ENCODE measurements around the gene MAPK1.
A peak's percentile ranks its signal among the peaks of the same experiment; 100 is the strongest.
"Not testable (repeated sequence)": the region's sequence is repeated elsewhere in the genome, so short reads cannot be mapped to it uniquely, and the experiment has no call there.

The MAPK1 gene

DNA sequence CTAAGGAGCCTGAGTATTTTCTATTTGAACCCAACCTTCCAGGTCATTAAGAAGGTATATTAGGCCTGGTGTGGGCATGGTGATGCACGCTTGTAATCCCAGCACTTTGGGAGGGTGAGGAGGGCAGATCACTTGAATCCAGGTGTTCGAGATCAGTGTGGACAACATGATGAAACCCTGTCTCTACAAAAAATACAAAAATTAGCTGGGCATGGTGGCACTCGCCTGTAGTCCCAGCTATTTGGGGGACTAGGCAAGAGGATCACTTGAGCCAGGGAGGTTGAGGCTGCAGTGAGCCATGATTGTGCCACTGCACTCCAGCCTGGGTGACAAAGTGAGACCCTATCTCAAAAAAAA is 50.0 kb downstream of the MAPK1 start:
- DNase-seq = not testable (repeated sequence)

DNA sequence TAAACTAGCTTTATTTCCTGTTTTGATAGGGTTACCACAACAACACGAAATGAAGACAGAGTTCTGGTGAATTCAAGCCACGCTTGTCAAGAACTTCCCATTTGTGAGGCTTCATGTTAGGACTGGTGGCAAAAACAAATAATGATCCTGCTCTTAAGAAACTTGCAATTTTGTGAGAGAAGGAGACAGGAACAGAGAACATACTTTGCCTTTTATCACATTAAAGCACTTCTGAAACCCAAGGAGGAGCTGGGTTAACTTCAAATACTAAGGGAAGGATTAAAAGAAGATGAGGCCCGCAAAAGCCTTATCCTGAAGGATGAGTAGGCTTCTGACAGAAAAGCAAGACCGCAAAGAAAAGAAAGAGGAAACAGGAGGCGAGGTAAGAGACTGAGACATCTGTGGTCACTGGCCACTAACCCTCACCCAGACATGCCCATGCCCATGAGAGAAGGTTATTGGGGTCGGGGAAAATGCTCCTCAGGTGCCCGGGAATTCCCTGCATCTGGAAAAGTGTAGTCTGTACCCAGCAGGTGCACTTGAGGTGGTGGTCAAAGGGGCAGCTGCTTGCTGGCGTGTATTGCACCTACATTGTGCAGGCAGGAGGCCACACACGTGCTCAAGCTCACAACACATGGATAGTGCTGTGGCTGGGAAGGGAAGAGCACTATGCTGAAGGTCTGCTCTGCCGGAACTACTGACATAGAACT is 50.5 kb downstream of the MAPK1 start:
- peak in 1 of 2 donors; percentile 23 for DNase-seq

DNA sequence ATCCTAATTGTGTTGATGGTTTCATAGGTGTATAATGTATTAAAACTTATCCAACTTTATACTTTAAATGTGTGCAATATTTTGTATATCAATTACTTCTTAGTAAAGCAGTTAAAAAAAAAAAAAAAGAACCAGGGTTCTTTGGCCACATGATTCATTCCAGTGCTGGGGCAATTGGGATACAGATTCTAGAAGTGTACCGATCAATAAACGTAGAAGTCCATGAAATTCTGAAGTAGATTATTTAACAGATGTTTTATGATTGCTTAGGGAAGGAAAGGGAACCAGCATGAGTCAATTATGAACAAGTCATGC is 51.0 kb downstream of the MAPK1 start:
- no peak for DNase-seq

DNA sequence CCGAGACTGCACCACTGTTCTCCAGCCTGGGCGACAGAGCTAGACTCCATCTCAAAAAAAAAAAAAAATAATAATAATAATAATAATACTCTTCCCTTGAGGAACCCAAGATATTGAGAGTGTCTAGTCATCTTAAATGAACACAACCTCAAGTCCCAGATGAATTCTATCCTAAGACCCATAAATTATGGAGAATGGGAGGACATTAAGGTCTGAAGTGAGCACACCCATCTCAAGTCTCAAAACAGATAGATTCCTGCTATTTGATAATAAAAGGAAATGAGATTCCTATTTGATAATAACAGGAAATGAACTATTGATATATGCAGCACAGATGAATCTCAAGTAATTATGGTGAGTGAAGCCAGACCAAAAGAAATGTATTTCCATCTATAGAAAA is 51.5 kb downstream of the MAPK1 start:
- DNase-seq = no peak

DNA sequence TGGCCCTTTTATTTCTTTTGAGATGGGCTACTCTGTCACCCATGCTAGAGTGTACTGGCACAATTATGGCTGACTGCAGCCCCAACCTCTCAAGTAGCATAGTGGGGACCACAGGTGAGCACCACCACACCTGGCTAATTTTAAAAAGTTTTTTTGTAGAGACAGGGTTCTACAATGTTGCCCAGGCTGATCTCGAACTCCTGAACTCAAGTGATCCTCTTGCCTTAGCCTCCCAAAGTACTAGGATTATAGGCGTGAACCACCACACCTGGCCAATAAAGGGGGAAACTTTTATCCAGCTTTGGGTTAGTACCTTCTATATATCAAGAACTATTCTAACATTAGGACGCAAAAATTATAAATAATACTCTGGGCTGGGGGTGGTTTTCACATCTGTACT is 52.1 kb downstream of the MAPK1 start:
- DNase-seq = no peak

DNA sequence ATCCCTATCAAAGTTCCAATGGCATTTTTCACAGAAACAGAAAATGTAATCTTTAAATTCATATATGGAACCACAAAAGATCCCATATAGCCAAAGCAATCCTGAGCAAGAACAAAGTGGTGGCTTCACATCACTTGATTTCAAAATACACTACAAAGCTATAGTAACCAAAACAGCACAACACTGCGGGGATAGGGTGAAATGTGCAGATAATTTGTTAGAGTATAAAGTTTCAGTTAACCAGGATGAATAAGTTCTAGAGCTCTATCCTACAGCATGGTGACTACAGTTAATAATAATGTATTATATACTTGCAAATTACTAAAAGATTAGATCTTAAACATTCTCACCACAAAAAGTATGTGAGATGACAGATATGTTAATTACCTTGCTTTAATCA is 55.5 kb downstream of the MAPK1 start:
- no peak for DNase-seq

DNA sequence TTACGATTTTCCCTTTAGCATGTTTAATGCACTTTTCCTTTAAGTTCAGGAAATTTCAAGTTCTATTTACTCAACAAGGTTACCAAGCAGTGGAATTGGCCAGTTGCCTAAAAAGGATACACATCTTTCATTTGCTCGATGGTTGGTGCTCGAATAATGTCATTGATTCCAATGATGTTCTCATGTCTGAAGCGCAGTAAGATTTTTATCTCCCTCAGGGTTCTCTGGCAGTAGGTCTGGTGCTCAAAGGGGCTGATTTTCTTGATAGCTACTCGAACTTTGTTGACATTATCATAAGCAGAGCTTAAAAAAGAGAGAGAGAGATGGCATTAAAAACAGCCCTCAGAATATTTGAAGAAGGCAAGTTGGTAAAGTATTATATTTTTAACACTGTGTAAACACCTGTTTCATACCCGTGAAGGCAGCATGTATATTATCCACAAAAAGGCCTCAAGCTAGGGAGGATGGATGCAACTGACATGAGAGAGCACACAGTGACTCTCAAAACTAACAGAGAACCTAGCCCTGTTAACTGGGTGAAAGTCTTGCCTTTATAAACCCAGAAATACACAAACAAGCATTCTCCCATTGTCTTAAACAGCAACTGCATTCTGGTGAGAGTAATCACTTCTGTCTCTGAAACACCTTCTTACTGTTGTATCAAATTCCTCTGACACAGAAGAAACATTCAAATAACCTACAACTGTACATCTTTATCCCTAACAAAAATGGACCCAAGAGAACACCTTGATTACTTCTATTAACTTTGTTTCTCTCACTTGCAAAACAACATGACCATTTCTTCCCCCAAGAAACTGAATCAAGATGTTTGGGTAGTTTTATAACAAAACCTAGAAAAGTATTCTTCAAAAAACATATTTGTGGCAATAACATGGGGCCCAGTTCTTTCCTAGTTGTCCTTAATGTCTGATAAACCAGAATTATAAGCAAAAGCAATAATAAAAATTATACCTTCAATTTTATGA is 59.6 kb downstream of the MAPK1 start:
- no peak for DNase-seq

DNA sequence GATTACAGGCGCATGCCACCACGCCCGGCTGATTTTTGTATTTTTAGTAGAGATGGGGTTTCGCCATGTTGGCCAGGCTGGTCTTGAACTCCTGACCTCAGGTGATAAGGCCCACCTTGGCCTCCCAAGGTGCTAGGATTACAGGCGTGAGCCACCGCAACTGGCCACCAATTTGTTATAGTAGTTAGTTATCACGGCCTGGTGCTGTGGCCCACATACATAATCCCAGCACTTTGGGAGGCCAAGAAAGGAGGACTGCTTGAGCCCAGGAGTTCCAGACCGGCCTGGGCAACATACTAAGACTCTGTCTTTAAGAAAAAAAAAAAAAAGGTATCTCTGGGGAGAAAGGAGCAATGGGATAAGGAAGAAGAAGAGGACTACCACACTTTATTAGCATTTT is 62.1 kb downstream of the MAPK1 start:
- DNase-seq = not testable (repeated sequence)

DNA sequence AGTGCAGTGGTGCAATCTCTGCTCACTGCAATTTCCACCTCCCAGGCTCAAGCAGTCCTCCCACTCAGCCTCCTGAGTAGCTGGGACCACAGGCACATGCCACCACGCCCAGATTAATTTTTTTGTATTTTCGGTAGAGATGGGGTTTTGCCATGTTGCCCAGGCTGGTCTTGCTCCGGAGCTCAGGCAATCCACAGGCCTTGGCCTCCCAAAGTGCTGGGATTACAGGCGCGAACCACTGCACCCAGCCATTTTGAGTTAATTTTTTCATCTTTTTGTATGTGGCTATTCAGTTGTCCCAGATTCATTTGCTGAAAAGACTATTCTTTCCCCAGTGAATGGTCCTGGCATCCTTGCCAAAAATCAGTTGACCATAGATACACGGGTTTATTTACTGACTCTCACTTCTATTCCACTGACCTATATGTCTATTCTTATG is 63.6 kb downstream of the MAPK1 start:
- peak; percentile 16 to 45 for DNase-seq

DNA sequence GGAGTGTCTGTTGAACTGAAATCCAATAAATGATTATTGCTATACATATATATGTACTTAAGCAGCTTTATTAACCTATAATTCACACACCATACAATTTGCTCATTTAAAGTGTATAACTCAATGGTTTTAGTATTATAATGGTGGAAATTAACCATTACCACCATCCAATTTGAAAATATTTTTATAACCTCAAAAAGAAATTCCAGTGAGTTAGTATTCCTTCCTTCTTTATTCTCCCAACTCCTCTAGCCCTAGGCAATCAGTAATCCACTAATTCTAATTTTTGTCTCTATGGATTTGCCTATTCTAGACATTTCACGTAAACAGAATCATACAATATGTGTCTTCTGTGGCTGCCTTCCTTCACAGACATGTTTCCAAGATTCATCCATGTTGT is 64.8 kb downstream of the MAPK1 start:
- DNase-seq = no peak

DNA sequence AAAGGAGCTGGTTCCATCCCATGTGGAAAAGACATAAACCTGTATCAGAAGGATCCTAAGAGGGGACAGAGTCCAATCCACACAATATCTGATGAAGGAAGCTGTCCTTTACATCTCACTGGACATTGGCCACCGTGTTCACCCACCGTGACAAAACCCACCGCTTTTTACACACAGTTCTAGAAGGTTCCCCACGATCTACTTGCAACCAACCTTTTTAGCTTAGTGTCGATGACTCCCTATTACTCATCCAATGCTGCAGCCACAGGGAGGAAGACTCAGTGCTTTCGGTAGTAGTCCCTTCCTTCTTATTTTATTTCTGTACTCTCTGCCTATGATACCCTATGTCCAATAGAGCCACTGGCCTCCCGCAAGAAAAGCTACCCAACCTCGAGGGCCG is 65.4 kb downstream of the MAPK1 start:
- no peak for DNase-seq

DNA sequence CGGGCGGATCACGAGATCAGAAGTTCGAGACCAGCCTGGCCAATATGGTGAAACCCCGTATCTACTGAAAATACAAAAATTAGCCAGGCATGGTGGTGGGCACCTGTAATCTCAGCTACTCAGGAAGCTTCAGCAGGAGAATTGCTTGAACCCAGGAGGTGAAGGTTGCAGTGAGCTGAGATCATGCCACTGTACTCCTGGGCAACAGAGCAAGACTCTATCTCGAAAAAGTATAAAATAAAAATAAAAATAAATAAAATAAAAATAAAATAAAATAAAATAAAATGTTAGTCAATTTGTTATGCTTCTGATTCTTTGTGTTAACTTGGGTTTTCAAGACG is 66.2 kb downstream of the MAPK1 start:
- not testable (repeated sequence) for DNase-seq

DNA sequence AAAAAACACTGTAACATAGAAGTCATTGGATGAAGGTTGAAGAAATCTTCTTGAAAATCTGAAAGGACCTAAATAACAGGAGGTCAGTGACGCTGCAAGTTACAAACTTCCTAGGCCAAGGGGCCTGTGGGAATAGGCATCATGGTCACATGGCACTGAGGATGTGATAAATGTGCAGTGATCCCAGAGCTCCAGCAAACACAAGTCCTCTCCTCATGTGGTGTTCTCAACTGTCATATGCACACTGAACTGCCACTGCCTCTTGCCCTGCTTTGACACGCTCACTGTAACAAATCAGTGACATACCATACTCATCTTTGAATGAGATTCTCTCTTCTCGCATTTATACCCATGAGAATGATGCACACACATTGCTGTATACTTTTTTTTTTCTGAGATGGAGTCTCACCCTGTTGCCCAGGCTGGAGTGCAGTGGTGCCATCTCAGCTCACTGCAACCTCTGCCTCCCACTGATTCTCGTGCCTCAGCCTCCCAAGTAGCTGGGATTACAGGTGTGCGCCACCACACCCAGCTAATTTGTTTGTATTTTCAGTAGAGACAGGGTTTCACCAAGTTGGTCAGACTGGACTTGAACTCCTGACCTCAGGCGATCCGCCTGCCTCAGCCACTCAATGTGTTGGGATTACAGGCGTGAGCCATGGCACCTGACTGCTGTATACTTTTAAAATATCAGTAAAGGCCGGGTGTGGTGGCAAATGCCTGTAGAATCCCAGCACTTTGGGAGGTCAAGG is 66.7 kb downstream of the MAPK1 start:
- no peak for DNase-seq

DNA sequence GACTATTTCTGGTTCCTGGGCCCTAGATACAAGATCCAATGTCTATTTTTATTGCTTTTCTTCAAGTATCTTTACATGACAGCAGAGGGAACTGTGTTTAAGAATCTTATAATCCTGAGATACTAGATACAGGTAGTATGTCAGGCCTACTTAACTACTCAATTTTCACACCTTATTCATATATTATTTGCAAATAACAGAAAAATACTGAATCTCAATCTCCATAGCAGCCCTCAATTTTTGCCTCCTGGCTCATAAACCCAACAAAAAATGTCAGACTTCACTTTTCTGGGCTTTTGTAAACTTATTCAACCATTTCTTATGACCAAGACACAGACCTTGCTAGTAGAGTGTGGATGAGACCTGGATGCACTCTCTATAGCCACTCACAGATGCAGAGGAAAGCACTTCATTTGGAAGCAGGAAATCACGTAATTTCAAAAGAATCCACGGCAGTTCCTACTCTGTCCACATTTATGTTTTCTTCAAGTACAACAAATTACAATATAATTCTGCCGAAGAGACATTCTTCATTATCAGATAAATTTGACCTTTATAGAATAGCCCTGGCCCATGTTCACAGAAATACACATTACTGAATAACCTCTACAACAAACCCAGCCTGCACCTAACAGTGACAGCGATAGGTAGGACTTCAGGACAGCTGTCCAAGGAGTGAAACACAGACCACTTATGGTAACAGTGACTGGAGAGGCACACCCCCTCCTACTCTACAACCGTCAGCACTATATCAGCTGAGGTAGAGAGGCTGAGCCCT is 69.8 kb downstream of the MAPK1 start:
- DNase-seq = no peak

DNA sequence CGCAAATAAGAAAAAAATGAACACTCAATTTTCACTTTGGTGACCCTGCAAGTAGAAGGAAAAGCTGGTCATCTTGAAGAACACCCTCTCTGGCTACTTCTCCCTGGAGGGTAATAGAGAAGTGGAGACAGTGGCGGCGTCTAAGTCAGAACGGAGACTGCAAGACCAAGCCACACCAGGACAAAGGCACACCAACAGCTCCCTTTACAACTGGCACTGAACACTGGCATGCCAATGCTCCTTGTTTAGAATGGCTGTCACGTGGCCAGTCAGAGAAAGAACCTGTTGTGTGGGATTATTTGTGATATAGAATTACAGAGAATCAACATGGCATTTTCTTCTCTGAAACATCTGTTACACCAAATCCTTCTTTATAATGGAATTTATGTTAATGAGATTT is 70.6 kb downstream of the MAPK1 start:
- peak; percentile 59 to 70 for DNase-seq

DNA sequence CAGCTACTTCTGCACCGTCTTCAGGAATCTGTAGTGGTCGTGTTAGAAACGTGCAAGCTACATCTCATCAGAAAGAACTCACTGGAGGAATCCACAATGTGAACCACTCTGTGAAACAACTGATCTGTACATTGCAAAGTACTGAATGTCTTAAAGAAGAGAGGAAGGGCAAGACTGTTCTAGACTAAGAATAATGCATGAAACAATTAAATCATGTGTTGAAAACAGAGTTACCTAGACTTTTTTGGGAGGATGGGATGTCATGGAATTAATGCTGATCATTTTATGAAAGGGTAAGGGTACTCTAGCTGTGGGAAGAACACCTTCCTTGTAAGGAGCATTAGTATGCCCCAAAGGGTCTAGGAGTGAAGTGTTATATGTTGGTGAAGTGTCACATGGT is 71.2 kb downstream of the MAPK1 start:
- no peak for DNase-seq

DNA sequence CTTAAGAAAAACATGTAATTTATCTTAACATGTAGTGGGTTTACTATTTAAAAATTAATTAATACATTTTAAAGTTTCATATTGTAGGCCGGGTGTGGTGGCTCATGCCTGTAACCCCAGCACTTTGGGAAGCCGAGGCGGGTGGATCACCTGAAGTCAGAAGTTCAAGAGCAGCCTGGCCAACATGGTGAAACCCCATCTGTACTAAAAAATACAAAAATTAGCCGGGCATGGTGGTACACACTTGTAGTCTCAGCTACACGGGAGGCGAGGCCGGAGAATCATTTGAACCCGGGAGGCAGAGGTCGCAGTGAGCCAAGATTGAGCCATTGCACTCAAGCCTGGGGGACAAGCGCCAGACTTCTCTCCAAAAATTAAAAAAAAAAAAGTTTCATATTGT is 73.7 kb downstream of the MAPK1 start:
- not testable (repeated sequence) for DNase-seq

DNA sequence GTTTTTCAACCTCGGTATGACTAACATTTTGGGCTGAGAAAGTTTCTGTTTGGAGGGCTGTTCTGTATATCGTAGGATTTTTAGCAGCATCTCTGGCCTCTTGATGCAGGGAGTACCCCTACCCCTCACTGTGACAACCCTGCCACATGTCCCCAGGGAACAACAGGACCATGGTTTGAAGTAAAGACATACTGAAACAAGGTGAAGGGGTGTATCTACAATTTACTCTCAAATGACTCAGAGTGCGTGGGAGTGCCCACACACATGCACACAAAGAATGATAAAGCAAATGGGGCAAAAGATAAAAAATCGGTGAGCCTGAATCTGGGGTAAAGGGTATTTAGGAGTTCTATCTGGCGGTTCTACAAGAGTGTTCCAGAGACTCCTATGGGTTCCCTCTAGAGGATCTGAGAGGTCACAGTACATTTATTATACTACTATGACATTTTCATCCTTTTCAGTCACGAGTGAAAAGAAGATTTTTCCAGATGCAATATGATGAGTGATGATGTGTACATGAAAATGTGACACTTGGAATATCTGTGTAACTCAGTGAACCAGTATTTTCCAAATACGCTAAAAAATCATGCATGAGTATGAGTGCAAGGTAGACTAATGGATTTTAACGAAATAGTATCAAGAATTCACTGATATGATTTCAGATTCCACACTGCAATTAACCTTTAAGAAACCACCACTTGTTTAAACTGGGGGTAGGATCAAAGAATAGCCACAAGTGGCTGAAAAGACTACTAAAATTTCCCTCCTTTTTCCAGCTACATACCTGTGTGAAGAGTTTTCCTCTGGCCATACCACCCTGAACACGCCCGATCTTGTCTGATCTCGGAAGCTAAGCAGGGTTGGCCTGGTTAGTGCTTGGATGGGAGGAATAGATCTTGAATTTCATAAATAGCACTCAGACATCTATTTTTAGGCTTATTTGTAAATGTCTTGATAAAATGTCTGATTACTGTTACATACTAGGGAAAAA is 75.5 kb downstream of the MAPK1 start:
- no peak for DNase-seq

DNA sequence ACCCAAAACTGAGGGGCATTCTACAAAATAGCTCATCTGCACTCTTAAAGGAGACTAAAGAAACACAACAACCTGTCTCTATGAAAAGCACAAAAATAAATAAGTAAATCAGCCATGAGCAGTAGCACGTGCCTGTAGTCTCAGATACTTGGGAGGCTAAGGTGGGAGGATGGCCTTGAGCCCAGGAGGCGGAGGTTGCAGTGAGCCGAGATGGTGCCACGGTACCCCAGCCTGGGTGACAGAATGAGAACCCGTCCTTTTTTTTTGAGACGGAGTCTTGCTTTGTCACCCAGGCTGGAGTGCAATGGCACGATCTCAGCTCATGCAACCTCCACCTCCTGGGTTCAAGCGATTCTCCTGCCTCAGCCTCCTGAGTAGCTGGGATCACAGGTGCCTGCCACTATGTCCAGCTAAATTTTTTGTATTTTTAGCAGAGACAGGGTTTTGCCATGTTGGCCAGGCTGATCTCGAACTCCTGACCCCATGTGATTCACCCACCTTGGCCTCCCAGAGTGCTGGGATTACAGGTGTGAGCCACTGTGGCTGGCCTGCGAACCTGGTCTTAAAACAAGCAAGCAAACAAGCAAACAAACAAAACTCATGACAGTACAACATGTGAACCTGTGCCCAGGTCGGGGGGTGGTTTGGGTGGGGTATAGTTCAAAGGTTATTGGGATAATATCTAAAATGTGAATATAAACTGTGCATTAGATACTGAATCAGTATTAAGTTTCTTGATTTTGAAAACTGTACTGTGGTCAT is 76.4 kb downstream of the MAPK1 start:
- DNase-seq = not testable (repeated sequence)

DNA sequence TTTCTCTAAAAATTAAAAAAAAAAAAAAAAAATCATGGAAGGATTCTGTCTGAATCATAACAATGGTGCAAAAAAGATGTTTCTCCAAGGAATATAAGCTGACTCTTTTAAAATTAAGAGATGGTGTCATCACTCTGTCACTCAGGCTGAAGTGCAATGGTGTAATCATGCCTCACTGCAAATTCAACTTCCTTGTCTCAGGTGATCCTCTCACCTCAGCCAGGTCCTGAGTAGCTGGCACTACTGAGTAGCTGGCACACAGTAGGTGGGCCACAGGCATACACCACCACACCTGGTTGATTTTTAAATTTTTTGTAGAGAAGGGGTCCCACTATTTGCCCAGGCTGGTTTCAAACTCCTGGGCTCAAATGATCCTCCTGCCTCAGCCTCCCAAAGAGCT is 77.1 kb downstream of the MAPK1 start:
- no peak for DNase-seq

DNA sequence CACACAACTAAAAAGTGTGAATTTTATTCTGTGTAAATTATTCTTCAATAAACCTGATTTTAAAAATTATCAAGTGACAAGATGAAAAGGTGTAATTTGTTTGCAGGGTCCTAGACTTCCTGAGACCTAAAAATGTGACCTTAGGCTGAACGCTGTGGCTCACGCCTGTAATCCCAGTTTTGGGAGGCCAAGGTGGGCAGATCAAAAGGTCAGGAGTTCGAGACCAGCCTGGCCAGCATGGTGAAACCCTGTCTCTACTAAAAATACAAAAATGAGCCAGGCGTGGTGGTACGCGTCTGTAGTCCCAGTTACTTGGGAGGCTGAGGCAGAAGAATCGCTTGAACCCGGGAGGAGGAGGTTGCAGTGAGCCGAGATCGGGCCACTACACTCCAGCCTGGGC is 79.9 kb downstream of the MAPK1 start:
- DNase-seq = not testable (repeated sequence)

All from hippocampal formation (tissue), 2 donors.